AG04450 (cell line): ENCODE data around the gene VSTM1. TPM values are rescaled to one million over a fixed set of nuclear protein-coding genes. Genes with fewer than 3 reads are reported as not detected.
A peak's percentile ranks its signal among the peaks of the same experiment; 100 is the strongest.
"Not testable (repeated sequence)": the region's sequence is repeated elsewhere in the genome, so short reads cannot be mapped to it uniquely, and the experiment has no call there.

Experiments
- CTCF ChIA-PET: fragments of 300-600, 350-600 bp; formaldehyde crosslinking; extraction: SDS; loops from one replicate; lab custom pipeline; 2022; ENCODE audit warnings: antibody characterized with exemption, inconsistent platforms; lab: Charles Lee
- POLR2A ChIA-PET: fragments of 350-600 bp; formaldehyde crosslinking; extraction: SDS; loops from one replicate; lab custom pipeline; 2021; ENCODE audit warnings: antibody characterized with exemption, inconsistent platforms; lab: Yijun Ruan, JAX
- DNase-seq: peaks from one replicate; pipeline ENCODE4 v3.0.0-alpha.2; 2011; ENCODE audit warnings: low read depth, low spot score
- H3K27ac ChIP-seq: one replicate; pipeline ENCODE4 v1.5.1; 2012; ENCODE audit warnings: low read depth, low read length, control low read depth
- H3K27me3 ChIP-seq: one replicate; pipeline ENCODE4 v1.6.0; 2012; ENCODE audit warnings: low read length; ENCODE audit not compliant: control insufficient read depth, insufficient read depth
- H3K4me3 ChIP-seq: 2 replicates; pipeline ENCODE4 v1.5.1; 2011; ENCODE audit warnings: mild to moderate bottlenecking, low read depth, low read length, control low read depth
- H3K9me3 ChIP-seq: 2 replicates; pipeline ENCODE4 v1.5.1; 2012; ENCODE audit warnings: low read length; ENCODE audit not compliant: control insufficient read depth, insufficient read depth
- polyA plus RNA-seq: library from polyadenylated mRNA; depleted of rRNA; stranded (reverse); fragments of >200 nt; gene quantifications from 2 replicates; pipeline ENCODE4 v1.2.3, GENCODE V29; 2011
- TF ChIP-seq, protein P1 (sequence below): IDR thresholded peaks from 2 replicates; pipeline ENCODE4 v1.5.1; 2011; ENCODE audit warnings: low read depth, low read length, control low read depth, inconsistent platforms

The VSTM1 gene
- polyA plus RNA-seq, 1 experiment: not detected

- Histone ChIP-seq H3K9me3 (no peaks in the 10 kb centered on the region), H3K27me3 (peaks cover 4% of the 10 kb centered on the region), H3K27ac (no peak overlapping the region), H3K4me3 (no peak overlapping the region)
- DNase-seq: no peak
- POLR2A ChIA-PET: no interaction called here
- TF ChIP-seq, protein P1, sequence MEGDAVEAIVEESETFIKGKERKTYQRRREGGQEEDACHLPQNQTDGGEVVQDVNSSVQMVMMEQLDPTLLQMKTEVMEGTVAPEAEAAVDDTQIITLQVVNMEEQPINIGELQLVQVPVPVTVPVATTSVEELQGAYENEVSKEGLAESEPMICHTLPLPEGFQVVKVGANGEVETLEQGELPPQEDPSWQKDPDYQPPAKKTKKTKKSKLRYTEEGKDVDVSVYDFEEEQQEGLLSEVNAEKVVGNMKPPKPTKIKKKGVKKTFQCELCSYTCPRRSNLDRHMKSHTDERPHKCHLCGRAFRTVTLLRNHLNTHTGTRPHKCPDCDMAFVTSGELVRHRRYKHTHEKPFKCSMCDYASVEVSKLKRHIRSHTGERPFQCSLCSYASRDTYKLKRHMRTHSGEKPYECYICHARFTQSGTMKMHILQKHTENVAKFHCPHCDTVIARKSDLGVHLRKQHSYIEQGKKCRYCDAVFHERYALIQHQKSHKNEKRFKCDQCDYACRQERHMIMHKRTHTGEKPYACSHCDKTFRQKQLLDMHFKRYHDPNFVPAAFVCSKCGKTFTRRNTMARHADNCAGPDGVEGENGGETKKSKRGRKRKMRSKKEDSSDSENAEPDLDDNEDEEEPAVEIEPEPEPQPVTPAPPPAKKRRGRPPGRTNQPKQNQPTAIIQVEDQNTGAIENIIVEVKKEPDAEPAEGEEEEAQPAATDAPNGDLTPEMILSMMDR: no peak
- CTCF ChIA-PET: interaction anchor here (1.0 to 1.3 kb wide), 2 partner anchors 16 to 252 kb away, joined by 3 read pairs; no protein-coding TSS in a partner anchor
These were observed 17.9 kb downstream of the VSTM1 start for GRCh38 chr19:54045771-54046170.

GRCh38 chr19:54042989-54043388 is 20.7 kb downstream of the VSTM1 start:
- ChIA-PET CTCF (interaction anchor here (0.6 to 3.3 kb wide), 3 partner anchors 12 to 250 kb away, joined by 3 to 20 read pairs (median 19); no protein-coding TSS in a partner anchor), POLR2A (no interaction called here)
- no peak overlapping the region for H3K4me3 ChIP-seq
- DNase-seq: no peak
- H3K9me3 ChIP-seq: no peaks in the 10 kb centered on the region
- TF ChIP-seq, protein P1: no peak
- no peak overlapping the region for H3K27ac ChIP-seq
- H3K27me3 ChIP-seq: peaks cover 4% of the 10 kb centered on the region

GRCh38 chr19:54041969-54042606 is 21.6 kb downstream of the VSTM1 start:
- ChIA-PET POLR2A (no interaction called here), CTCF (interaction anchor here (2.7 to 3.3 kb wide), 2 partner anchors 11 to 249 kb away, joined by 19 to 20 read pairs; no protein-coding TSS in a partner anchor)
- TF ChIP-seq, protein P1: no peak
- Histone ChIP-seq H3K9me3 (no peaks in the 10 kb centered on the region), H3K27ac (no peak overlapping the region), H3K27me3 (peaks cover 4% of the 10 kb centered on the region), H3K4me3 (no peak overlapping the region)
- no peak for DNase-seq

DNA sequence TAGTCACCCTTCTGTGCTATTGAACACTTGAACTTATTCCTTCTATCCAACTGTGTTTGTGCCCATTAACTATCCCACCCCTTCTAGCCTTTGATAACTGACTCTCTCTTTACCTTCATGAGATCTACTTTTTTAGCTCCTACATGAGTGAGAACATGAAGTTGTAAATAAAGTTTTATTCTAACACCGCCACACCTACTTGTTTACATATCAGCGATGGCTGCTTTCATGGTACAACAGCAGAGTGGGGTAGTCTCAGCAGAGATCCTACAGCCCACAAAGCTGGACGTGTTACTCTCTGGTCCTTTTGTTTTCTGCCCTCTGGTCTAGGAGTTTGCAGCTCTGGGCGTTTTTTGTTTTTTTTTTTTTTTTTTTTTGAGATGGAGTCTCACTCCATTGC is 23.7 kb downstream of the VSTM1 start:
- H3K4me3 ChIP-seq: no peak overlapping the region
- H3K9me3 ChIP-seq: no peaks in the 10 kb centered on the region
- ChIA-PET CTCF (interaction anchor here (0.8 to 3.5 kb wide), 4 partner anchors 10 to 247 kb away, joined by 4 to 28 read pairs (median 12); no protein-coding TSS in a partner anchor), POLR2A (no interaction called here)
- DNase-seq: no peak
- TF ChIP-seq, protein P1: no peak
- H3K27me3 ChIP-seq: peaks cover 4% of the 10 kb centered on the region
- H3K27ac ChIP-seq: no peak overlapping the region

DNA sequence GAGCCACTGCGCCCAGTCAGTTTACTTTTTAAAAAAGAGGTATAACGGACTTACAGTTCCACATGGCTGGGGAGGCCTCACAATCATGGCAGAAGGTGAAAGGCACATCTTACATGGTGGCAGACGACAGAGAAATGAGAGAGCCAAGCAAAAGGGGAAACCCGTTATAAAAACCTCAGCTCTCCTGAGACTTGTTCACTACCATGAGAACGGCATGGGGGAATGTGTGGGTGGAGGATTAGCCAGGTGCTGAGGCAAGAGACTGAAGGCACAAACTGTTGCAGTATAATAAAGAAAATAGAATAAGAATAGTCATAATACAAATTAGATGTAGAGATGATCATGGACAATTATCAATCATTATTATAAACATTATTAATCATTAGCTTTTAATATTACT is 27.2 kb downstream of the VSTM1 start:
- DNase-seq, POLR2A ChIA-PET: not testable (repeated sequence)

More for the DNA sequence above, 27.2 kb downstream of the VSTM1 start:
- H3K27me3 ChIP-seq, H3K9me3 ChIP-seq, H3K4me3 ChIP-seq: not testable (repeated sequence)
- CTCF ChIA-PET: interaction anchor here (1.0 to 2.6 kb wide), 3 partner anchors 59 to 244 kb away, joined by 3 to 19 read pairs (median 4); partner anchors contain the start of gene PRKCG
- H3K27ac ChIP-seq: peak overlapping the region; percentile 11
